ENCODE measurements around the gene USP3.

The USP3 gene

GRCh38 chr15:63623232-63623969 lies 119.0 kb downstream of the USP3 start:
- no peak for TF ChIP-seq CTCF (IDR thresholded peaks at IDR 0.05)
- no peak overlapping the region for H3K4me3 ChIP-seq
- no peak for DNase-seq (ENCODE audit: low spot score)
- H3K27ac ChIP-seq: no peak overlapping the region

GRCh38 chr15:63626955-63627354 lies 122.6 kb downstream of the USP3 start:
- no peak overlapping the region for H3K27ac ChIP-seq
- no peak for TF ChIP-seq CTCF (IDR thresholded peaks at IDR 0.05)
- H3K4me3 ChIP-seq: no peak overlapping the region
- DNase-seq (ENCODE audit: low spot score): no peak

GRCh38 chr15:63628123-63628822 lies 123.9 kb downstream of the USP3 start:
- DNase-seq (ENCODE audit: low spot score): no peak
- no peak for TF ChIP-seq CTCF (IDR thresholded peaks at IDR 0.05)
- Histone ChIP-seq H3K27ac (no peak overlapping the region), H3K4me3 (no peak overlapping the region)

- DNase-seq (ENCODE audit: low spot score): no peak
- Histone ChIP-seq H3K27ac (no peak overlapping the region), H3K4me3 (no peak overlapping the region)
- TF ChIP-seq CTCF (IDR thresholded peaks at IDR 0.05): no peak
Observed at GRCh38 chr15:63630036-63630751, 125.8 kb downstream of the USP3 start.

- no peak overlapping the region for H3K4me3 ChIP-seq
- no peak for TF ChIP-seq CTCF (IDR thresholded peaks at IDR 0.05)
- DNase-seq (ENCODE audit: low spot score): no peak
- H3K27ac ChIP-seq: no peak overlapping the region
Observed at GRCh38 chr15:63633312-63633711, 128.9 kb downstream of the USP3 start.

GRCh38 chr15:63634154-63634553 lies 129.8 kb downstream of the USP3 start:
- no peak overlapping the region for H3K4me3 ChIP-seq
- TF ChIP-seq CTCF (IDR thresholded peaks at IDR 0.05): no peak
- H3K27ac ChIP-seq: no peak overlapping the region
- DNase-seq (ENCODE audit: low spot score): no peak

Measured in coronary artery (tissue), 2 donors.